MM.1S (cell line): Measurements from ENCODE around the gene SMCHD1.

ENCODE experiments used
- DNase-seq: peaks from one replicate; pipeline ENCODE4 v3.0.0-alpha.2; 2015
- H2AFZ ChIP-seq: fragments of 300-600 bp; sonication (generic); 2 replicates; pipeline ENCODE4 v1.6.0; 2016; ENCODE audit warnings: antibody characterized with exemption, low read length
- H3F3A ChIP-seq: fragments of 300-600 bp; sonication (generic); 2 replicates; pipeline ENCODE4 v1.6.1; 2016; ENCODE audit warnings: mild to moderate bottlenecking, antibody characterized with exemption, low read length, moderate library complexity, mixed read lengths; ENCODE audit not compliant: insufficient read depth
- H3K27ac ChIP-seq: fragments of 300-600 bp; sonication (generic); 2 replicates; pipeline ENCODE4 v1.5.1; 2016; ENCODE audit warnings: mild to moderate bottlenecking, low read length
- H3K27me3 ChIP-seq: fragments of 300-600 bp; sonication (generic); replicated peaks from 2 replicates; pipeline ENCODE4 v1.6.0; 2016; ENCODE audit warnings: low read length; ENCODE audit not compliant: insufficient read depth
- H3K36me3 ChIP-seq: fragments of 300-600 bp; sonication (generic); replicated peaks from 2 replicates; pipeline ENCODE4 v1.6.1; 2016; ENCODE audit warnings: mild to moderate bottlenecking, low read length, mixed read lengths; ENCODE audit not compliant: insufficient read depth
- H3K4me1 ChIP-seq: fragments of 300-600 bp; sonication (generic); 2 replicates; pipeline ENCODE4 v1.6.1; 2016; ENCODE audit warnings: low read length, mixed read lengths
- H3K4me2 ChIP-seq: fragments of 300-600 bp; sonication (generic); 2 replicates; pipeline ENCODE4 v1.6.0; 2016; ENCODE audit warnings: low read depth, low read length
- H3K4me3 ChIP-seq: fragments of 300-600 bp; sonication (generic); 2 replicates; pipeline ENCODE4 v1.5.1; 2016; ENCODE audit warnings: low read length, mixed read lengths
- H3K79me2 ChIP-seq: fragments of 300-600 bp; sonication (generic); 2 replicates; pipeline ENCODE4 v1.6.1; 2016; ENCODE audit warnings: mixed run types, low read length, mixed read lengths
- H3K9ac ChIP-seq: fragments of 300-600 bp; sonication (generic); 2 replicates; pipeline ENCODE4 v1.6.1; 2016; ENCODE audit warnings: low read length, mixed read lengths
- H3K9me2 ChIP-seq: fragments of 300-600 bp; sonication (generic); replicated peaks from 2 replicates; pipeline ENCODE4 v1.6.1; 2016; ENCODE audit warnings: mild to moderate bottlenecking, low read length, mixed read lengths; ENCODE audit not compliant: insufficient read depth
- H3K9me3 ChIP-seq: fragments of 300-600 bp; sonication (generic); replicated peaks from 2 replicates; pipeline ENCODE4 v1.6.1; 2016; ENCODE audit warnings: mild to moderate bottlenecking, low read length, mixed read lengths; ENCODE audit not compliant: insufficient read depth
- H4K20me1 ChIP-seq: fragments of 300-600 bp; sonication (generic); 2 replicates; pipeline ENCODE4 v1.6.1; 2016; ENCODE audit warnings: mild to moderate bottlenecking, low read length, moderate library complexity, mixed read lengths; ENCODE audit not compliant: insufficient read depth
- CTCF ChIP-seq: fragments of 300-600 bp; sonication (generic); IDR thresholded peaks from 2 replicates; pipeline ENCODE4 v1.5.1; 2016; ENCODE audit warnings: antibody characterized with exemption, low read length, mixed read lengths
- EZH2 ChIP-seq: fragments of 300-600 bp; sonication (generic); optimal IDR thresholded peaks from 2 replicates; pipeline ENCODE3; 2017; ENCODE audit warnings: low read depth, mild to moderate bottlenecking, antibody characterized with exemption, low read length, mixed read lengths
- EZH2phosphoT487 ChIP-seq: fragments of 300-600 bp; sonication (generic); IDR thresholded peaks from 2 replicates; pipeline ENCODE4 v1.6.1; 2018; ENCODE audit warnings: antibody characterized with exemption, low read length

SMCHD1 gene

GRCh38 chr18:2610549-2610948 is 45.0 kb upstream of the SMCHD1 start:
- no peak for TF ChIP-seq CTCF
- no peak for TF ChIP-seq EZH2phosphoT487
- TF ChIP-seq EZH2, result no peak
- Histone ChIP-seq H3K79me2 (0 out of 2 replicates have a peak, but pooled peaks cover 11% of the 10 kb centered on the region), H3K4me3 (no peak overlapping the region), H3K27ac (no peak overlapping the region), H3K27me3 (no peaks in the 10 kb centered on the region), H3K9ac (no peak overlapping the region), H4K20me1 (no peaks in the 10 kb centered on the region), H3K9me2 (no peaks in the 10 kb centered on the region), H3K9me3 (no peaks in the 10 kb centered on the region), H2AFZ (no peak overlapping the region), H3K4me2 (no peak overlapping the region), H3K4me1 (peaks cover 9% of the 10 kb centered on the region), H3K36me3 (peaks cover 11% of the 10 kb centered on the region), H3F3A (peaks cover 3% of the 10 kb centered on the region; the same call in 1 of the 2 replicates)
- no peak for DNase-seq

GRCh38 chr18:2612996-2613395 is 42.5 kb upstream of the SMCHD1 start:
- no peak overlapping the region for H3K4me2 ChIP-seq
- peaks cover 11% of the 10 kb centered on the region for H3K36me3 ChIP-seq
- DNase-seq, result no peak
- TF ChIP-seq EZH2, result no peak
- TF ChIP-seq EZH2phosphoT487, result no peak
- no peaks in the 10 kb centered on the region for H3K9me3 ChIP-seq
- H2AFZ ChIP-seq, result no peak overlapping the region
- no peaks in the 10 kb centered on the region for H3K27me3 ChIP-seq
- no peaks in the 10 kb centered on the region for H3K4me1 ChIP-seq
- H3K9me2 ChIP-seq, result no peaks in the 10 kb centered on the region
- H4K20me1 ChIP-seq, result no peaks in the 10 kb centered on the region
- no peak overlapping the region for H3K4me3 ChIP-seq
- H3K79me2 ChIP-seq, result no peaks in the 10 kb centered on the region
- H3K9ac ChIP-seq, result no peak overlapping the region
- H3K27ac ChIP-seq, result no peak overlapping the region
- no peaks in the 10 kb centered on the region for H3F3A ChIP-seq

- TF ChIP-seq EZH2 (no peak), EZH2phosphoT487 (no peak), CTCF (no peak)
- Histone ChIP-seq H3K36me3 (peaks cover 7% of the 10 kb centered on the region; the same call in 1 of the 2 replicates), H3K4me3 (no peak overlapping the region), H3K9me3 (no peaks in the 10 kb centered on the region), H3K79me2 (no peaks in the 10 kb centered on the region), H2AFZ (no peak overlapping the region), H3K9me2 (no peaks in the 10 kb centered on the region), H3K9ac (no peak overlapping the region), H3K27ac (no peak overlapping the region), H3F3A (no peaks in the 10 kb centered on the region), H4K20me1 (no peaks in the 10 kb centered on the region), H3K27me3 (no peaks in the 10 kb centered on the region), H3K4me1 (no peaks in the 10 kb centered on the region), H3K4me2 (no peak overlapping the region)
- no peak for DNase-seq
Measured at GRCh38 chr18:2617401-2617998, 38.0 kb upstream of the SMCHD1 start.

- no peaks in the 10 kb centered on the region for H4K20me1 ChIP-seq
- no peak overlapping the region for H3K4me2 ChIP-seq
- H3K4me1 ChIP-seq, result no peaks in the 10 kb centered on the region
- TF ChIP-seq CTCF (no peak), EZH2 (no peak), EZH2phosphoT487 (no peak)
- no peaks in the 10 kb centered on the region for H3K27me3 ChIP-seq
- peaks cover 7% of the 10 kb centered on the region; the same call in 1 of the 2 replicates for H3K36me3 ChIP-seq
- H3K79me2 ChIP-seq, result no peaks in the 10 kb centered on the region
- DNase-seq, result no peak
- H2AFZ ChIP-seq, result no peak overlapping the region
- H3K9ac ChIP-seq, result no peak overlapping the region
- no peak overlapping the region for H3K27ac ChIP-seq
- no peak overlapping the region for H3K4me3 ChIP-seq
- no peaks in the 10 kb centered on the region for H3F3A ChIP-seq
- H3K9me2 ChIP-seq, result no peaks in the 10 kb centered on the region
- no peaks in the 10 kb centered on the region for H3K9me3 ChIP-seq
Measured at GRCh38 chr18:2618009-2618408, 37.5 kb upstream of the SMCHD1 start.
